Glomerular visceral epithelial cell (primary cell): ENCODE data around the gene CHAF1B.

Source experiments
- DNase-seq: peaks from one replicate; pipeline ENCODE4 v3.0.0-alpha.2; 2016; ENCODE audit errors: extremely low spot score

The CHAF1B gene

DNA sequence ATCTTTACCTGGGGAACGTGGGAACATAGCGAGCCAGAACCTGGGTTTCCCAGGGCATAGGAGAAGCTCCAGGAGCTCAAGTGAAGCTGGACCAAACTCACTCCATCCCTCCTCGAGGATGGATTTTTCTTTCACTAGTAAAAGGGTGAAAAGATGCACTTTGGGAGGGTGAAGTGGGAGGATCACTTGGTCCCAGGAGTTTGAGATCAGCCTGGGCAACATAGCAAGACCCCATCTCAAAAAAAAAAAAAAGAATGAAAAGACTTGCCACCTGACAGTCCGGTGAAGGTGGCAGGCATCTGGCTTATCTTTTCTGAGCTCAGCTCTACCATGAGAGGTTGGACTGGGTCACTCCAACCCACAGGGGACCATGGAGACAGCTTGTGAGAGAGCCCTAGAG lies 42.3 kb downstream of the CHAF1B start:
- no peak for DNase-seq

DNA sequence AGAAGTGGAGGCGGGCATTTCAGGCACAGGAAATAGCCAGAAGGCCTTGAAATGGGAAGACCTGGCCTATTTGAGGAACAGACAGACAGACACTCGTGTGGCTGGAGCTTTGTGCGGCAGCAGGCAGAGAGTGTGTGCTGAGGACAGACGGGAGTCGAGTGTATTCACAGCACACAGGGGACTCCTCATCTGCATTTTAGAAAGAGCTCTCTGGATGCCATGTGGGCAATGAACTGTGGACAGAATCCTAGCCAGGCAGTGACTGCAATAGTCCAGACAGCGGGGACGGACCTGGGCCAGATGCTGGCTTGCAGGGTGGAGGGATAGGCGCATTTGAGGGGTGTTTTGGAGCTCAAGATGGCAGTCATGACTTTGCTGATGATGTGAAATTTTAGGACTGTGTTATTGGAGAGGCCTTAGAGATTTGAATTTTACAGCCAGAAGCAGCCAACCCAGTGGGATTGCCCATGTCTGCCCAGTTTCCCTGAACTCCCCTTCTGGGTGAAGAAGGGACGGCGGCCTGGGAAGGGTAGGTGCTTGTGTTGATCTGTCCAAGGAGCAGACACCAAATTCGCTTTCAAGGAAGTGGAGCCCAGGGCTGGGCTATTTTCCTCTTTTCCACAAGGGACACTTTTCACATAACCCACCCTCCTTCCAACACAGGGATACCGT lies 43.7 kb downstream of the CHAF1B start:
- peak; percentile 84 for DNase-seq

DNA sequence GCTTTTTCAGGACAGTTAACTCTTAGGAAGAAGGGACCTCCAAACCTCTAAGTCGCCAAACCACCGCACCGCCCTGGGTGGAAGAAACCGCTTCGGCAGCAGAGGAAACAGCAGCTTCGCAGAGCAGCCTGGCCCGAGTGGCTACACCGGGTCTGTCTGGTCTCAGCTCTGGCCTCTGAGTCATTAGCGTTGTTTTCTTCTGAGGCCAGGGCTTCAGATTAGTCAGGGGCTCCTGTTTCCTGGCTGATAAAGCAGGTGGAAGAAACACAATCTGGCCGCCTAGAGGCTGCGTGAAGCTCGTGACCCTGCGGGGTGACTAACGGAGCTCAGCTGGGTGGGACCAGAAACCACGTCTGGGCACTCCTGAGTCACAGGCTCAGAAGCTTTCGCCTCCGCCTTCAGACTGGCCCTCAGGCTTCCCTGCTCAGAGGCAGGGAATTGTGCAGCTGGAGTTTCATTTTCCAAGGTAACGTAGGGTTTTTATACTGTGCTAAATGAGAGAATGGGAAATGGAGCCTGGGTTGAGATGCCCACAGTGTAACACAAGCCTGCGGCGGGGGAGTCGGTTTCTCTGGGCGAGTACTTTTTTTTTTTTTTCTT lies 44.9 kb downstream of the CHAF1B start:
- peak; percentile 99 for DNase-seq

DNA sequence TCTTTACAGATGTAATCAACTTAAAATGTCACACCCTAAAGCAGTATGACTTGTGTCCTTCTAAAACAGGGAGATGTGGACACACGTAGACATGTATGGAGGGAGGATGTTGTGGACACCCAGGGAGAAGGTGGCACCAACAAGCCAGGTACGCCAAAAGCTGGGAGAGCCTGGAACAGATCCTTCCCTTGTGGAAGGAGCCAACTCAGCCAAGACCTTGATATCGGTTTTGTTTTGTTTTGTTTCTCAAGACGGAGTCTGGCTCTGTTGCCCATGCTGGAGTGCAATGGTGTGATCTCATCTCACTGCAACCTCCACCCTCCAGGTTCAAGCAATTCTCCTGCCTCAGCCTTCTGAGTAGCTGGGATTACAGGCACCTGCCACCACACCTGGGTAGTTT lies 45.6 kb downstream of the CHAF1B start:
- peak; percentile 33 for DNase-seq

DNA sequence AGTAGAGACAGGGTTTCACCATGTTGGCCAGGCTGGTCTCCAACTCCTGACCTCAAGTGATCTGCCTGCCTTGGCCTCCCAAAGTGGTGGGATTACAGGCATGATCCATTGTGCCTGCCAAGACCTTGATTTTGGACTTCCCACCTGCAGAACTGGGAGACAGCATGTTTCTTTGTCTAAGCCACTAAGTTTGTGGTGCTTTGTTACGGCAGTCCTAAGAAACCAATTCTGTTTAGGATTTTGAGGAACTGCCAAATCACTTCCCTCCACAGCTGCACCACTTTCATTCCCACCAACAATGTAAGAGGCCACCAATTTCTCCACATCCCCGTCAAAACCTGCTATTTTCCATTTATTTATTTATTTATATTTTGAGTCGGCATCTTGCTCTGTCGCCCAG lies 46.1 kb downstream of the CHAF1B start:
- no peak for DNase-seq

DNA sequence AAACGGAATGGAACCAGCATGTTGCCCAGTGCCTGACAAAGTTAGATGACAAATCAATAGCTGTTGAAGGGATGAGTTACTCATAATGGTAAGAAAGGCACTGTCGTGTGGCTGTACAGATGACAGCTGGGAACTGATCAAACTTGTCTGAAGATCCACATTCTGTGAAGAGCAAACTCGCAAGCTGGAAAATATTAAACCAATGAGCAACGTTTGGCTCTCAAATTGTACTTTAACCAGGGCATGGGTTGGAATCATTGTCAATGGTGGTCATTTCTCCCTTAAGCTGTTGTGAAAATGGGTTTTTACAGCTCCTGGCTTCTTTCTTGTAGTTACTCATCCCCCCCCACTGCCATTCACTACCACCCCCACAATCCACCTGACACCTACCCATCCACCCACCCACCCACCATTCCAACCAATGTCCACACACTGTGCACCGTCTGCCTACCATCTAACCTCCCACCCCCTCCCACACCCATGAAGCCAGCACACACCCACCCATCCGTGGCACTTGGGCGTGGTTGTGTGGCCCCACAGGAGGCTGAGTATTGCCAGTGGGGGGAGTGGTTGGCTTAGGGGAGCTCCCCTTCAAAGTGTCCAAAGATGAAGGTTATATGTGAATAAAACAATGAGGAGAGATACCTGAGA lies 48.0 kb downstream of the CHAF1B start:
- no peak for DNase-seq

DNA sequence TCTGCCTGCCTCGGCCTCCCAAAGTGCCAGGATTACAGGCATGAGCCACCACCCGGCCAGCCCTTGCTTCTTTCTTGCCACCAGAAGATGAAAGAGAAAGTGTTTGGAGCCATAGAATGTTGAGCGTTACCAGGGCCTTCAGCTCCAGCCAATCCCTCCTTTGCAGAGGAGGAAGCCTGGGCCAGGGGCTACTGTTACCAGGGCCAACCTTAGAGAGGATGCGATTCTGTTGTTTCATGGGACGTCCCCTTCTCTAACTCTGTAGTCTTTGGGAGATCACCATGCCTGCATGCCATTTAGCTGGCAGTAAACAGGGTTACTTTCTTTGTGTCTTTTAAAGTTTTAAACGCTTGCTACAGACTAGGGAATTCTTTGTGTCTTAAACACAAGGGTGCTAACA lies 49.0 kb downstream of the CHAF1B start:
- no peak for DNase-seq

DNA sequence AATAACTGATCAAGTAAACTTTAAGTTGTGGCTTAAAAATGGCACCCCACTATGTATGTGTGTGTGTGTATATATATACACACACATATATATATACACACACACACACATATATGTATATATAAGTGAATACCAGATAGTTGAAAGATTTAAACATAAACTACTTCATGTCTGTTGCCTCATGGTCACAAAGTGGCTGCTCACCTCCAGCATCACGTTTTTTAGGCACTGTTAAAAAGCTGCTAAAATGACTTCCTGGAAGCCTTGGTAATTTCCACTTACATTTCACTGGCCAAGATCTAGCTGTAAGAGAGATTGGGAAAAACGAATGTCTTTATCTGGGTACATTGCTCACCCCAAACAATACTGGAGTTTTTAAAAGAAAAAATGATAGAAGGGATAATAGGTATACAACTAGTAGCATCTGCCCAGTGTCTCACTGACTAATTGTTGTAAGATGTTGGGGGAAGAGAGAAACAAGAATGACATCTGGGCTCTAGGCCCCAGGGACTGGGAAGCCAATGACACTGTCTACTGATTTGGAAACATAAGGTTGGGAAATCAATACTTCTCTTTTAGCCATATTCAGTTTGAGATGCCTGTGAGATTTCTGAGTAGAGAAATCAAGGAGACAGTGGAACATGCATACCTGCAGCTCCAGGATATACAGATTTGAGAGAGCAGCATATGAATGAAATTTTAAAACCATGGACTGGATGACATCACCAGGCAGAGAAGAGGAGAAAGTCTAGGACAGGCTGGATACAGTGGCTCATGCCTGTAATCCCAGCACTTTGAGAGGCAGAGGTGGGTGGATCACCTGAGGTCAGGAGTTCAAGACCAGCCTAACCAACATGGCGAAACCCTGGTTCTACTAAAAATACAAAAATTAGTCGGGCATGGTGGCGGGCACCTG lies 51.9 kb downstream of the CHAF1B start:
- no peak for DNase-seq

DNA sequence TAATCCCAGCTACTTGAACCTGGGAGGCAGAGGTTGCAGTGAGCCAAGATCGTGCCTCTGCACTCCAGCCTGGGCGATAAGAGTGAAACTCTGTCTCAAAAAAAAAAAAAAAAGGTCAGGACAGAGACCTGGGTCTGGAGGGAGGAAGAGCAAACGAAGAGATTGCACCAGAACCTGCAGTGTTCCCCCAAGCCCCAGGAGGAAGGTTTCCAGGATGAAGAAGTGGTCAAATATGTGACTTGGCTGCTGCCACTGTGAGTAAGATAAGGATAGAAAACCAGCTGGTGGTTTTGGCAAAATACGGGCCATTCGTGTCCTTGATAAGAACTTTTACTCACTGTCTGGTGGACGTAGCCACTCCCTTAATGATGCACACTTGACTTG lies 52.5 kb downstream of the CHAF1B start:
- DNase-seq, result peak; percentile 56

DNA sequence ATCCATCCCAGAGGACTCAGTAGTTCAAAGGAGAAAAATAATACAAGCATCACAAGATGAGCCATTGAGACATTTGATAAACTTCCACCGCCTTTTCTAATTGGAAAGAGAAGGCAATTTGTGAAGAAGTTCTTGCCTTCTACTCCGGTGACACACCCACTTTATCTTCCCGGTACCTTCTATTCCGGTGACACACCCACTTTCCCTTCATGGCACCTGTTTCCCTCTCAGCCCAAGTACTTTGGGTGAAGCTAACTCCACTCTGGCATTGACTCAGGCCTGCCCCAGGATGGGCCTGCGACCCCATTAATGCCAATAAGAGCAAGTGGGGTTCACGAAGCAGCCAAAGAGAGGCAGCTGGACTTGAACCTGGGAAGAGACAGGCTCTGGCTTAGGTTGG lies 56.5 kb downstream of the CHAF1B start:
- DNase-seq, result no peak

DNA sequence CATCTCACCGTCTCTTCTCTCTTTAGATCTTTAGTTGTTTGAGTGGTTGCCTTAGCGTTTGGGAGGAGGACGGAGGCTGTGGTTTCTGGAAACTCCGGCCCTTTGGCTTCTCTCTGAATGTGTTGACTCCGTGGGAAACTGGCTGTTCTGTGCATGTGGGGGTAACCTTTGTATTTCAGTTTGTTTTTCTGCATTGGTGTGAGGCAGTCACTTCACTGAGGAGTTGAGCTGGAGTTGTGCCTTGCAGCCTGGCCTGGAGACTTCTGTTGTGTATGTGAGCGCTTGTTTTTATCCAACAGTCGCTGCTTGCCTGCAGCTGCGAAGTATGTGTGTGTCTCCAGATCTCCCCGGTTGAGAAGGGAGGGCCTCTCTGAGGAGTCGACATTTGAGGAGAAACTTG lies 61.1 kb downstream of the CHAF1B start:
- no peak for DNase-seq

DNA sequence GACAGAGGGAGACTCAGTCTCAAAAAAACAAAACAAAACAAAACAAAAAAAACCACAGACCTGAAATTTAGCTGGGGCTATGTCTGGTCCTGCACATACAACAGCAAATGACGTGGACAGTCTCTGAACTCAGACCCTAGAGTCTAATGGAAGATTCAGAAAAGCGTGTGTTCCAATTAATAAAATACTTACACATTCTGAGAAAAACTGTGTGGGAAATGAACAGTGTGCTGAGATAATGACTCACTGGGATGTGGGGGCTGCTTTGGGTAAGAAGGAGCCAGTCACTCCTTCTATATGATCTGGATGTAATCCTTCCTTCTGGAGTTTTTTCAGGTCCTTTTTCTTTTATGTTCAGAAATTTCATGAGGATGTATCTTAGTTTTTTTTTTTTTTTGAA lies 65.3 kb downstream of the CHAF1B start:
- no peak for DNase-seq

DNA sequence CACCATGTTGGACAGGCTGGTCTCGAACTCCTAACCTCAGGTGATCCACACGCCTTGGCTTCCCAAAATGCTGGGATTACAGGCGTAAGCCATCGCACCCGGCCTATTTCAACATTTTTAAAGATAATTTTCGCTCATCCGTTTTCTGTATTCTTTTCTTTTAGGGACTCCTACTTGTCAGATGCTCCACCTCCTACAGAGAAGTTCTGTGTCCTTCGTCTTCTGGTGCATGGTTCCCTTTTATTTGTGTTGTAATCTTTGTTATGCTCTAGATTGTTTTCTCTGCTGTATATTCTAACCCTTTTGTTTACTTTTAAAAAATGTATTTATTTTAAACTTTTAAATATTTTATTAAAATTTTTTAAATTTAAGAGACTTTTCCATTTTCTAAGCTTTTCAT lies 66.3 kb downstream of the CHAF1B start:
- no peak for DNase-seq

DNA sequence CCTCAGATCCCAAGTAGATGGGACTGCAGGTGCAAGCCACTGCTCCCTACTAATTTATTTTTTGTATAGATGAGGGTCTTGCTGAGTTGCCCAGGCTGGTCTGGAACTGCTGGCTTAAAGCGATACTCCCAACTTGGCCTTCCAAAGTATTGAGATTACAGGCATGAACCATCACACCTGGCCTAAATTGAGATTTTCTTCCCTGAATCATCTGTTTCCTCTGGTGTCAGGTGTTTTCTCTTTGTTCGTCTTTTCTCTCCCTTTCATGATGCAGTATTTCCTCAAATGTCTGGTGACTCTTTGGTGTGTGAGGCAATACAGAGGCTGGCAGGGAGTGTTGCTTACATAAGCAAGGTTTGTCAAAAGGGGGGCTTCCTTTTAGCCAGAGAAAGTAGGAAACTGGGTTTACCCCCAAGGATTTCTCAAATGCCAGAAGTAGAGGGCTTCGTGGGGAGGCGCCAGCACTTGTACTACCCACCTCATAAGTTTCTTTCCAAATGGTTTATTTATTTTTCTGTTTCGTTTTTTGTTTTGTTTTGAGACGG lies 67.2 kb downstream of the CHAF1B start:
- DNase-seq, result no peak

DNA sequence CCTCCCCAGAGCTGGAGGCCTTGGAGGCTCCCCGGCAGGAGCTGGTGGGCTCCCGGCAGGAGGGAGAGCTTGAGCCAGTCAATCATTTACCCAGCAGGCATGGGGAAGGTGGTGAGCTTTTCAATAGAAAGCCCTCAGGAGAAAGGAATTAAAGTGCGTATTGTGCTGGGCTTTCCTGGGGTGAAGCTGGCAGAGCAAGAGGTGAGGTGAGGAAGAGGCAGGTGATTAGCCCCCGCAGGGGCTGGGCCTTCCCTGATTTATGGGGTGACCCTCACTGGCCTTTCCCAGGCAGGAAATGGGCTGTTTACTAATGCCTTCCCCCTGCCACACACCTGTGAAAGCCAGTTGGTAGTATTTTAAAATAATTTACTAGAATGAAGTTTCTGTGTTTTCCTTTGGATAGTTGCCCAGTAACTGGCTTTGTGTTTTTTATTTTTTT lies 68.9 kb downstream of the CHAF1B start:
- peak; percentile 50 for DNase-seq

DNA sequence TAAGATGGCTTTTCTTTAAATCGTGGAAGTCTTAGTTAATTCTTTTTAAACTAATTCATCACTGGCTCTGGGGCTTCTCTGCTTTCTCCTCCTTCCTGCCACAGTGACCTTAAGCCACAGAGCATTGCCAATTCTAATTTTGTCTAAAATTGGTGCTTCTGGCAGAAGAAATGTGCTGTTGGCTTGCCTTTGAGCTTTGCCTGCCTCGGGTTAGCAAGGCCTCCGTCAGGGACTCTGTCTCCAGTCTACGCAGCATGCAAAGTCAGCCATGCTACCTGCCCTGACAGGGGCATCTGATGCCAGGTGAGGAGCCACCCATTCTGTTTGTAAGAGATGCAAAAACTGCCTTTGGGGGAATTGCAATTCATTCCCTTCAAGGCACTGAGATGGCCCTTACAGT lies 69.5 kb downstream of the CHAF1B start:
- DNase-seq, result no peak

DNA sequence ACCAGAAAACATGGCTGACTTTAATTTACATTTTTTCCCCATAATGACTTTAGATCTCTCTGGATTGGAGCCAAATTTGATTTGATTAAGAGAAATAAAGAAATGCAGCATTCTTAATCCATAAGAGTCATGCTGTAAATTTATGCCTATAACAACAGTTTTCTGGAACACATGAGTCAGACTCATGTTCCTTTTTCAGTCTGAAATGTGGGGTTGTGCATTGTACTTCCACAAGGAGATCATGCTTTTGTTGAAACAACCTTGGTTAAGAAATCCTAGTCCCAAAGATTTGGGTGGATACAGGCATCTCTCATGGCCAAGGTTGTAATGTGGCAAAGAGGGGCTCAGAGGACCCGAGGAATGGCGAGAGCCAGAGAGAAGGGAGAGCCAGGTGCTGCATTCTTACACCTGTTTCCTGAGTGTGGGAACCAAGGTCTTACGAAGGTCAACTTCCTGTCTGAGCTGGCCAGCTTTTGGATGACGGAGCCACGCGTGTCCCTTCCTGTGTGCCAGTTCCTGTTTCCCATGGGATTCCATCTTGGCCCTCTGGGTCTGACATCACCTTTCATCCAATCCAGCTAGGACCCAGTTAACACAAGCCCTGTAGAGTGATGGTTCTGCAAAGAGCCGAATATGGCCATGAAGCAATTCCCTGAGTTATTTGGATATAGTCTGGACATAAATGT lies 71.7 kb downstream of the CHAF1B start:
- no peak for DNase-seq

DNA sequence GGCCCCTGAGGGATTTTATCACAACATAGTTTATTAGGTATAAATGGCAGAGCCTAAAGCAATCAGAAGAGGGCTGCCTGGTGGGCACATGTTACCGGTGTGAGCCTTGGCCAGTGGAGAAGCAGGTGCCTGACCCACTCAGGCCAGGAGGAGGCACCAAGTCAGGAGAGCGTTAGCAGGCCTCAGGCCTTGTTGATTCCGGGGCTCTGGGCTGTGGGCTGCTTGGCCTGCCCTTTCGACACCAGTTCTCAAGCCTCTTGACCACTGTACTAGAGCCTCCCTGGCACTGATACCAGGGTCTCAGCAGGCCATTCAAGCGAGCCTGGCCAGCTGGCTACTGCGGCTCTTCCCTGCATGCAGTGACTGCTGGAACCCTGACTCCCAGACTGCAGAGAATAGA lies 73.9 kb downstream of the CHAF1B start:
- no peak for DNase-seq

DNA sequence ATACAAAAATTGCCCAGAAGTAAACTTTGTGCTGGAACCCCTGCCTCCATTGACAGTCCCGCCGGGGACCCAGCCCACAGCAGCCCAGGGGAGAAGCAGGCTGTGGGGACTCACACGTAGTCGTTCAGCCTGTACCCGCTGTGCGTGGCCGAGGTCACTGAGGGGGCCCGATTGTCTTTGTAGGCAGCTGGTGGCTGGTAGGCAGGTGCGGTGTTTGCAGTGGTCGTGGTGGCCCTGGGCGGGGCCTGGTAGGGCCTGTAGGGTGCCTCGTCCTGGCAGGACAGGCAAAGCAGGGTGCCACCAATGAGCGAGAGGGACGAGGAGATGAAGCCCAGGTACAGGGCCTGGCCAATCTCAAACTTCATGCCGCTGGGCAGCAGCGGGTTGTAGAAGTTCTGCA lies 75.7 kb downstream of the CHAF1B start:
- no peak for DNase-seq

DNA sequence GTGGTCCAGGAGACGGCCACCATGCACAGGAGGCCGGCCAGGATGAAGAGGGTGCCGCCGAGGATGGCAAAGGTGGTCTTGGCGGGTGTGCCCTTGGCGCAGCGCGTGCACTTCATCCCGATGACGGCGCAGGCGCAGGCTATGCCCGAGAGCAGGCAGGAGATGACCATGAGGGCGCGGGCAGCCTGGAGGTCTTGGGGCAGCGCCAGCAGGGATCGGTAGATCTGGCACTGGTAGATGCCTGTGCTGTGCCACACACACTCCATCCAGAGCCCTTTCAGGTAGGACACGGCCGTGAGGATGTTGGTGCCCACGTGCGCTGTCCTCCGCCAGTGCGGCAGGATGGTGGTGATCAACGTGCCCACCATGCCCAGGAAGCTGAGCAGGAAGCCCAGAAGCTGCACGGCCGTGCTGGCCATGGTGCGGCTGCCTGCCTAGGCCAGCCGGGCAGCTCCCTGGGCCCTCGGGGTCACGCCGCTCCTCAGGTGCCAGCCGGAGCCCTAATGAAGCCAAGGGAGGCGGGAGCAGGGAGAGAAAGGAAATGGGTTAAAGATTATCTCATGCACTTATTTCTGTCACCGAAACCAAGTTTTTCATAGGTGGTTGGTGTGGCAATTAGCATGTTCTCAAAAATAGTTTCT lies 76.2 kb downstream of the CHAF1B start:
- DNase-seq, result no peak

DNA sequence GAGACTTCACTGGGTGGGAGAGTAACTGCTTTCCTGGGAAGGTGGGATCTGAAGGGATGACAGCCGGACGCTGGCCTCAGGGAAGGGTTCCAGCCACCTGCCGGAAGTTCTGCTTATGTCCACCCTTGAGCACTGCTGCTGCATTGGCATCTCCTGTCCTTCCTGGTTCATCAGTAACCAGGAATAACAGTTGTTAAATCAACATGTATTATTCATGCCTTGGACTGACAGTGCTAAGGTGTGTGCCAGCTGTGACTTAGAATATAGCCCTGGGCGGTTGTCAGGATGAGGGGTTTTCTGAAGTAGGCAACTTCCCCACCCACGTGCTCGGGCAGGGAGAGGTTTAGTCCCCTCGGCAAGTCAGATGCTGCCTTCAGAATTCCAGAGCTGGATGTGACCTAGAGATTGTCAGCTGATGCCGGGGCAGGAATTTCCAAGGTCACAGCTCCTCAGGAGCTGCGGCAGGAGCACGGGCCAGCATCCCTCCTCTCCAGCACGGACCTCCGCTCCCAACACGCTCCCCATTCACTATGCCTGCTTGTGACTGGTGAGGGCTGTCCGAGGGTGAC lies 76.8 kb downstream of the CHAF1B start:
- DNase-seq, result no peak
